Measurements from ENCODE around the gene RAB6C.

DNA sequence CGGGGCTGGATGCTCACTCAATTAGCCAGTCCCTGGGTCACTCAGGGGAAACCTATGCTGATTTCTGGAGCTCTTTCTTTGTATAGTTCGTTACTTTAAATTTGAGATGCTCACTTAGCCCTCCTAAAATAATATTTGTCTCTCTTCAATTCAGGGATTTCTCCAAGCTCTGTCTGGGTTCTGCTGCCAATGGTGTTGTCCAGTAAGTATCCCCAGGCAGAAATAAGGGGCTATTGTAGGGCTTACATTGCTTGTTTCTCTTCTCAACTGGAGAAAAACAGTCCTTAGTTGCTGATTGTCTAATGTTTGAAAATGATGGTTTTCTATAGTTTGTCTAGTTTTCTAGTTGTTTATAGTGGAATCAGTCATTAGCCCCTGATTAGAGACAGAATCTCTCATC is 5.0 kb downstream of the RAB6C start:
- no peak for TF ChIP-seq CTCF (conservative IDR thresholded peaks at IDR 0.05 in 1 of 2, IDR thresholded peaks at IDR 0.05 in 1 of 2; ENCODE audit: extremely low read depth in 1 of 2, insufficient read depth in 1 of 2, low read depth in 1 of 2, low read length in 2 of 2)
- TF ChIP-seq EZH2 (IDR thresholded peaks at IDR 0.05; ENCODE audit: borderline replicate concordance, low read length): no peak
